Right cardiac atrium (tissue), 5 donors: ENCODE results near the gene SERPINA4. TPM values are rescaled to one million over a fixed set of nuclear protein-coding genes. Genes with fewer than 3 reads are reported as not detected.
"Not testable (repeated sequence)": the region's sequence is repeated elsewhere in the genome, so short reads cannot be mapped to it uniquely, and the experiment has no call there.

Experiments
- ATAC-seq, 2 donors: fragments of 200-7000 bp; cut with Tn5 transposase; one replicate each; pipeline versions ENCODE4 v1.8.0 to v1.9.1; 2020; ENCODE audit warnings: moderate library complexity in 2 of 2, mild to moderate bottlenecking in 1 of 2
- DNase-seq, 3 donors: peaks; one replicate each; pipeline ENCODE4 v3.0.0-alpha.2; 2020
- H3K27ac ChIP-seq: one replicate; pipeline ENCODE4 v1.5.1; 2013; ENCODE audit warnings: mild to moderate bottlenecking, low read length, control low read depth, moderate library complexity
- H3K27me3 ChIP-seq: one replicate; pipeline ENCODE4 v1.6.1; 2013; ENCODE audit not compliant: control insufficient read depth, insufficient read depth
- H3K4me1 ChIP-seq: one replicate; pipeline ENCODE4 v1.6.1; 2013; ENCODE audit warnings: low read length; ENCODE audit not compliant: control insufficient read depth, insufficient read depth
- H3K4me3 ChIP-seq: one replicate; pipeline ENCODE4 v1.5.1; 2013; ENCODE audit warnings: low read length, control low read depth
- H3K9me3 ChIP-seq: one replicate; pipeline ENCODE4 v1.6.1; 2013; ENCODE audit warnings: low read length; ENCODE audit not compliant: control insufficient read depth
- WGBS: extraction: QIAGEN DNeasy Blood & Tissue Kit; methylation state at CpG from one replicate; pipeline ENCODE4 v1.1.7; 2013; 5-methylcytosine and 5-hydroxymethylcytosine counted together
- intact Hi-C, 4 donors: fragments of 100-400 bp; cut with DNase I; formaldehyde crosslinking; loops; one replicate each; pipeline versions ENCODE4 v1.11.0 to v1.14.0; 2022 to 2023
- polyA plus RNA-seq: library from polyadenylated mRNA; stranded (reverse); fragments of 200-250 nt; gene quantifications from one replicate; pipeline ENCODE4 v1.2.3, GENCODE V29; 2013
- total RNA-seq, 4 donors: library from RNA; stranded (reverse); fragmentation: NEBNext Ultra II Directional; extraction: Animal tissue kit (Norgen Biotek cat#: 25700); gene quantifications; one replicate each; pipeline ENCODE4 v1.2.1, GENCODE V29; 2021
- donor health status: healthy with polysubstance abuse.
- donor health status: DM: no; HTN: yes; CAD: no.
- donor health status: DM: no; HTN: no; CAD: no.
- donor health status: DM: no; HTN: yes; CAD: no; lungs with severe emphysema.
- donor health status: DM: yes; HTN: yes; CAD: no.

Gene SERPINA4
- total and polyA plus RNA-seq, 5 donors: not detected

- H3K27ac ChIP-seq, DNase-seq, H3K4me3 ChIP-seq, ATAC-seq, H3K27me3 ChIP-seq, H3K9me3 ChIP-seq, intact Hi-C loops, H3K4me1 ChIP-seq: not testable (repeated sequence)
- WGBS: 69% methylated on average over 1 of the region's 1 CpG
Measured at GRCh38 chr14:94608966-94609365, 47.7 kb downstream of the SERPINA4 start.

DNA sequence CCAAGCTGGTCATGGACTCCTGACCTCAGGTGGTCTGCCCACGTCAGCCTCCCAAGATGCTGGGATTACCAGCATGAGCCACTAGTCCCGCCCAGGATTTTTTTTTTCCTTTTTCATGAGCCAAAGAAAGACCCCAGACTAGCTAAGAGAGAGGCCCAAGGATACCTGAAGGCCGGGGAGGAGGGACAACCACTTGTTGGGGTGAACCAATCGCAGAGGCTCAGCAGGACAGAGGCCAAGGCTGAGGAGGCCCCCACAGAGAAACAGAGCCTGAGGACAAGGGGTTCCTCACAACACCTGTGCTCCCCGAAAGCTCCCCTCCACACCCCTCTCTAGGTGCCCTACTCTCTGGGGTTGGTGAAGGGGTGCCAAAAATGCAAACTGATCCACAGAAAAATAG, 49.9 kb downstream of the SERPINA4 start:
- 88% methylated on average over 5 of the region's 5 CpGs for WGBS
- Histone ChIP-seq H3K27ac (no peak overlapping the region), H3K4me3 (no peak overlapping the region), H3K9me3 (no peaks in the 10 kb centered on the region), H3K27me3 (no peaks in the 10 kb centered on the region), H3K4me1 (no peaks in the 10 kb centered on the region)
- no peak for ATAC-seq
- intact Hi-C loops: no loop called here
- DNase-seq: no peak

- H3K27me3 ChIP-seq: no peaks in the 10 kb centered on the region
- no peaks in the 10 kb centered on the region for H3K9me3 ChIP-seq
- ATAC-seq: peak; percentile 71 to 74
- peak within 1 kb of the TSS; percentile 30 for H3K4me3 ChIP-seq
- DNase-seq: no peak
- H3K27ac ChIP-seq: peak within 1 kb of the TSS; percentile 62
- intact Hi-C loops: no loop called here
- WGBS: 39% methylated on average over 4 of the region's 4 CpGs
- no peaks in the 10 kb centered on the region for H3K4me1 ChIP-seq
Measured at GRCh38 chr14:94612174-94612573, 50.9 kb downstream of the SERPINA4 start, which contains the start of gene SERPINA3. TSS of gene SERPINA3 (plus strand) at chr14:94612391. CDS start at chr14:94614442, 2,051 bp downstream.

DNA sequence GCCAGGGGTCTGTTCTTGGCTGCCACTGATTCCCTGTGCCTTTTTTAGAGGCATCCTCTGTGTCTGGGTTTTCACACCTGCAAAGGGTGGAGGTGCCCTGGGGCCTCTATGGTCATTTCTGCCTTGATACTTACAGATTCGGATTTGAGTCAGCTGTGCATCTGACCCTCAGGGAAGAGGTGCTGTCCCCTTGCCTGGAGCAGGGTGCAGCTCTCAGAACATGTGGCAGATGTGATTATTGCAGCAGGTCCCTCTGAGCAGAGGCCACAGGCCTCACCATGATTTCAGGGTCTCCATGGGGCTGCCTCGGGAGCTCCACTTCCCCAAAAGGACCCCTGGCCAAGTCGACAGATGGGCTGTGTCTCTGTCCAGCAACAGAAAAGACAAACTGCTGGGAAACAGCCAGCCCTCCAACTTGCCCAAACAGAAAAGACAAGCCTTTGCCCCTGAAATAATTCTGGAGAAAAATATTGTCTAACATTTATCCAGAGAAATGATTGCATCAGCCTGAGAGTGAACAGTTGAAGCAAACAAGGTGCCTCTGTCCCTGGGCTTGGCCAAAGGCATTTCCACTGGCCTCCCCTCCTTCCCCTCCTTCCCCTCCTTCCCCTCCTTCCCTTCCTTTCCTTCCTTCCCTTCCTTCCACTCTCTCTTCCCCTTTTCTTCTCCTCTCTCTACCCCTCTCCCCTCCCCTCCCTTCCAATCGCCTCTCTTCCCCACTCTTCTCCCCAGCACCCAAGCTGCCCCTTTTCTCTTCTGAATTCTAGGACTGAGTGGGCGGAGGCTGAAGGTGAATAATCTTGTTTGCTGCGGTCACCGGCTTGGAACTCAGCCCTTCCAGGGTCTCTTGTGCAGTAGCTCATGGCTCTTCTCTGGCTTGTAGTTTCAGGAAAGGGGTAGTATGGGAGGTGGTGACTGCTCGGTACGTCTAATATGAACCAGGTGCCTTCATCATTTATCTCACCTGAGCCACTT, 51.6 kb downstream of the SERPINA4 start:
- H3K9me3 ChIP-seq: no peaks in the 10 kb centered on the region
- intact Hi-C loops: no loop called here
- H3K4me1 ChIP-seq: no peaks in the 10 kb centered on the region
- ATAC-seq (peak; percentile 36 to 77), DNase-seq (peak; percentile 44 to 84 (median 75))
- H3K27me3 ChIP-seq: no peaks in the 10 kb centered on the region
- WGBS: 43% methylated on average over 9 of the region's 9 CpGs
- H3K27ac ChIP-seq: peak overlapping the region; percentile 62
- H3K4me3 ChIP-seq: peak overlapping the region; percentile 30

DNA sequence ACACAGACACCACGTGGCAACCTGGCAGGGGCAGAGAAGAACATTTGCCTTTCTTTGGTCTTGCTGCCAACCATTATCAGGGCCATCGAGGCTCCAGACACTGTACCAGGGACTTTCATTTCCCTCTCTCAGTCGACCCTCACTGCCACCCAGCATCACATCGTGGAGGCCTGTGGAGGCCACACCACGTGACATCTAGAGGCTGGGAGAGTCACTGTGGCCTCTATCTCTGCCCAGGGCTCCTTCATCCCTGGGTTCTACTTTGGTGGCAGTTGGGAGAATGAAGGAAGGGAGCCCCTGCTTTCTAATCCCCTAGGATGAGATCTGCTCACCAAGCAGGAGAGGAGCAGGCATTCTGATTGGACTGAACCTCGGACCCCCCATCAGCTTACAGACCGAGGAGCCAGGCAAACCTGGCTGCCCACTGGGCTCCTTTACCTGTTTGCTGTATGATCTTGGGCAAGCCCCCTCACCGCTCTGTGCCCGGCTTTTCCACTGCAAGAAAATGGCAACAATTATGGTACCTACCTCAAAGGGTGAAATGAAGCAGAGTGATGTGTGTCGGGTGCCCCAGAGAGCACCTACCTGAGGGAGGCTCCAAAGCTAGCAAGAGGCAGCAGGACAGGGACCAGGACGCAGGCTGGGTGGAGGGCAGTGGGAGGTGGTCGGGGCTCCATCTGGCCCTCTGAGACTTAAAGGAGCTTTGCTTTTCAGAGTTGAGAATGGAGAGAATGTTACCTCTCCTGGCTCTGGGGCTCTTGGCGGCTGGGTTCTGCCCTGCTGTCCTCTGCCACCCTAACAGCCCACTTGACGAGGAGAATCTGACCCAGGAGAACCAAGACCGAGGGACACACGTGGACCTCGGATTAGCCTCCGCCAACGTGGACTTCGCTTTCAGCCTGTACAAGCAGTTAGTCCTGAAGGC, 52.7 kb downstream of the SERPINA4 start:
- ATAC-seq: no peak
- WGBS: 80% methylated on average over 20 of the region's 20 CpGs
- H3K27me3 ChIP-seq: no peaks in the 10 kb centered on the region
- no peak overlapping the region for H3K27ac ChIP-seq
- no peak overlapping the region for H3K4me3 ChIP-seq
- no peaks in the 10 kb centered on the region for H3K4me1 ChIP-seq
- intact Hi-C loops: no loop called here
- no peak for DNase-seq
- peaks cover 2% of the 10 kb centered on the region for H3K9me3 ChIP-seq

GRCh38 chr14:94614802-94615201, 53.6 kb downstream of the SERPINA4 start:
- Histone ChIP-seq H3K27me3 (no peaks in the 10 kb centered on the region), H3K9me3 (peaks cover 2% of the 10 kb centered on the region), H3K4me3 (no peak overlapping the region), H3K4me1 (no peaks in the 10 kb centered on the region), H3K27ac (no peak overlapping the region)
- no peak for DNase-seq
- intact Hi-C loops: no loop called here
- no peak for ATAC-seq
- 91% methylated on average over 7 of the region's 7 CpGs for WGBS

- Histone ChIP-seq H3K27me3 (no peaks in the 10 kb centered on the region), H3K9me3 (peaks cover 2% of the 10 kb centered on the region), H3K4me3 (no peak overlapping the region), H3K4me1 (no peaks in the 10 kb centered on the region), H3K27ac (no peak overlapping the region)
- WGBS: 96% methylated on average over 3 of the region's 3 CpGs
- intact Hi-C loops: no loop called here
- ATAC-seq: no peak
- DNase-seq: no peak
Measured at GRCh38 chr14:94615254-94615653, 54.0 kb downstream of the SERPINA4 start.

- H3K4me3 ChIP-seq: no peak overlapping the region
- no peak overlapping the region for H3K27ac ChIP-seq
- no peaks in the 10 kb centered on the region for H3K27me3 ChIP-seq
- no peaks in the 10 kb centered on the region for H3K4me1 ChIP-seq
- DNase-seq: no peak
- no peak for ATAC-seq
- intact Hi-C loops: no loop called here
- WGBS: 80% methylated on average over 8 of the region's 8 CpGs
- H3K9me3 ChIP-seq: peaks cover 2% of the 10 kb centered on the region
Measured at GRCh38 chr14:94615823-94616570, 54.8 kb downstream of the SERPINA4 start.

DNA sequence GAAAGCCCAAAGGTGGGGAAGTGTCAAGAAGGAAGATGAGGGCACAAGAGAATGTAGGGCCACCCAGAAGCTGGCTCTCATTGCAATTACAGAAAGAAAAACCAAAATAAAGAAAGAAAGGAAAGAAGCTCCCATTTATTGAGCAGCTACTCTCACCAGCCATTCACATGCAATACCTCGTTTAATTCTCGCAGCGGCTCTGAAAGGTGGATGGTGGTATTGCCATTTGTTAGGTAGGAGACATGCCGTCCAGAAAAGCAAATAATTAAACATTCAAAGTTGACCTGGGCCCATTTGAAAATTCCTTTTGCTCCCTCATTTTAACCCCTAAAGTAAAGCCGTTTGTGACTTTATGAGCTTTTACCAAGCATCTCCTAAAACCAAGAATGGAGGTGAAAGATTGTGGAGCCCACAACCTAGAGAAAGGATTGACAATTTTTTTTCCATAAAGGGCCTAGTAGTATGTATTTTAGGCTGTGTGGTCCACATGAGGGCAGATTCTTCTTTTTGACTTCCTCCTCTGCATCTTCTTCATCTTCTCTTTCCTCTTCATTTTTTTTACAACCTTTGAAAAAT, 56.2 kb downstream of the SERPINA4 start:
- ATAC-seq (no peak), DNase-seq (no peak)
- Histone ChIP-seq H3K27me3 (no peaks in the 10 kb centered on the region), H3K27ac (no peak overlapping the region), H3K4me3 (no peak overlapping the region), H3K4me1 (no peaks in the 10 kb centered on the region), H3K9me3 (peaks cover 2% of the 10 kb centered on the region)
- 81% methylated on average over 5 of the region's 5 CpGs for WGBS
- intact Hi-C loops: no loop called here
